HG02840 (cell line): Measurements from ENCODE around the gene TTC6.

Experiments used
- ATAC-seq: cut with Tn5 transposase; IDR thresholded peaks from one replicate; pipeline ENCODE4 v1.9.1; 2021; ENCODE audit warnings: mild to moderate bottlenecking, moderate library complexity, moderate number of reproducible peaks; ENCODE audit not compliant: unreplicated experiment, low FRiP score

Gene TTC6

GRCh38 chr14:37595809-37596621, 586 bp downstream of the TTC6 start:
- ATAC-seq: peak; percentile 56

- ATAC-seq: no peak
Observed at GRCh38 chr14:37596790-37597472, 1.5 kb downstream of the TTC6 start.

- no peak for ATAC-seq
Observed at GRCh38 chr14:37597538-37597913, 2.1 kb downstream of the TTC6 start.

GRCh38 chr14:37597914-37598746, 2.7 kb downstream of the TTC6 start:
- no peak for ATAC-seq

GRCh38 chr14:37598747-37599506, 3.5 kb downstream of the TTC6 start:
- no peak for ATAC-seq

- ATAC-seq: no peak
Observed at GRCh38 chr14:37599507-37600368, 4.3 kb downstream of the TTC6 start.

- ATAC-seq: no peak
Observed at GRCh38 chr14:37600880-37601741, 5.7 kb downstream of the TTC6 start.

GRCh38 chr14:37601865-37602264, 6.4 kb downstream of the TTC6 start:
- no peak for ATAC-seq

- no peak for ATAC-seq
Observed at GRCh38 chr14:37602605-37603453, 7.4 kb downstream of the TTC6 start.

- ATAC-seq: no peak
Observed at GRCh38 chr14:37603688-37604251, 8.3 kb downstream of the TTC6 start.

- no peak for ATAC-seq
Observed at GRCh38 chr14:37606678-37607077, 11.2 kb downstream of the TTC6 start.

GRCh38 chr14:37608649-37609048, 13.2 kb downstream of the TTC6 start:
- no peak for ATAC-seq

- ATAC-seq: no peak
Observed at GRCh38 chr14:37610945-37611523, 15.6 kb downstream of the TTC6 start.

- ATAC-seq: no peak
Observed at GRCh38 chr14:37615582-37616289, 20.3 kb downstream of the TTC6 start.

- no peak for ATAC-seq
Observed at GRCh38 chr14:37616853-37617252, 21.4 kb downstream of the TTC6 start.

- ATAC-seq: no peak
Observed at GRCh38 chr14:37617864-37618365, 22.5 kb downstream of the TTC6 start.
